ENCODE measurements around the gene PEAK1. TPM values are rescaled to one million over a fixed set of nuclear protein-coding genes. Genes with fewer than 3 reads are reported as not detected.

The PEAK1 gene
- total and polyA plus RNA-seq, 8 donors, result 58.3 to 86.9 (median 64.3) TPM

DNA sequence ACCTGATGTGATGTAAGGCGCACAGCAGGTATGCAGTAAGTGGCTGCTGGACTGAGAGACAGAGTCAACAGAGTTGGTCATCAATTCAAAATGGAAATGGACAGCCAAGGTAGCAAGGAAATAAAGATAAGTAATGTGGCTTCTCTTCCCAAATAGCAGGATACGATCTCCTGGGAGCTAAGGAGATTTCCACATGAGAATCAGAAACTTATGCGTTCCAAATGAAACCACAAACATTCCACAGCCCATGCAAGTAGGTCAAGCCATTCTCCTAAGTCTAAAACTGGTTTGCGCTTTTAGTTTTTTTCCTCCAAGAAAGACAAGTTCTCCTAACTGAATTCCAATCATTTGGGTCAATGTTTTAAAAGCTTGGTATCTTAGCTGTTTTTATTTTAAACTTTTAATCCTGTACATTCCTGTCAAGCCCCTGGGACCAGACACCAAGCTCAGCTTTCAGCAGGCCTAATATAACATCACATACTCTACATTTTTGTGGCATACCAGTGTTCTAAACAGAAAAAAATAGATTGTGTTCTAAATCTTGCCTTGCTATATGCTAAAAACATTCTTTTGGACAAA is 275.3 kb downstream of the PEAK1 start:
- no peak overlapping the region for H3K4me3 ChIP-seq
- intact Hi-C loops (cut with DNase I), result no loop called here
- DNase-seq (peak in 2 of 4 donors; percentile 7 to 19), ATAC-seq (peak; percentile 84)
- peaks cover 0 to 16% of the 10 kb centered on the region in 2 donors for H3K9me3 ChIP-seq
- H3K27ac ChIP-seq, result peak overlapping the region; percentile 2 to 39
- no peak for TF ChIP-seq CTCF (IDR thresholded peaks at IDR 0.05)
- H3K27me3 ChIP-seq, result no peaks in the 10 kb centered on the region
- peaks cover 0 to 4% of the 10 kb centered on the region in 2 donors for H3K36me3 ChIP-seq
- H3K4me1 ChIP-seq, result no peaks in the 10 kb centered on the region

- TF ChIP-seq CTCF (IDR thresholded peaks at IDR 0.05), result no peak
- ATAC-seq, result peak; percentile 18
- H3K27me3 ChIP-seq, result no peaks in the 10 kb centered on the region
Measured at GRCh38 chr15:77144026-77144425, 275.9 kb downstream of the PEAK1 start.

DNA sequence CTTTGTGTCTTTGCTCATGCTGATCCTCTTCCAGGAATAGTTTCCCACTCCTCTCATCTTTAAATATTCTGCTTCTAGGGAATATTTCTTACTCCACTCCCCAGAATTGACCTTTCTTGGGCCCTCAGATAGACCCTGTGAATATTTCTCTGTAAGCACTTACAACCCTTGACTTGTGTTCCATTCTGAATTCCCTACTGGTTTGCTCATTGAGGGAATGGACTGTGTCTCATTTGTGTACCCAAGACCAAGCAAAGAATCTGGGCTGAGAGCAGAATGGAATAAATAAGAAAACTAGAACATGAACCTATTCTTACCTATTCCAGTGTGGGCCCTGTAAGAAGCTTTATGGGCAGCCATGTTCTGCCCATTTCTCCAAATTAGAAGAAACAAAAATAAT is 276.3 kb downstream of the PEAK1 start:
- ATAC-seq (no peak), DNase-seq (no peak)
- H3K27me3 ChIP-seq, result no peaks in the 10 kb centered on the region
- TF ChIP-seq CTCF (IDR thresholded peaks at IDR 0.05), result no peak
- intact Hi-C loops (cut with DNase I), result no loop called here
- peaks cover 0 to 4% of the 10 kb centered on the region in 2 donors for H3K36me3 ChIP-seq
- peaks cover 0 to 16% of the 10 kb centered on the region in 2 donors for H3K9me3 ChIP-seq
- no peak overlapping the region for H3K4me3 ChIP-seq
- H3K27ac ChIP-seq, result peak overlapping the region; percentile 2 to 39
- H3K4me1 ChIP-seq, result no peaks in the 10 kb centered on the region

More at GRCh38 chr15:77144026-77144425, 275.9 kb downstream of the PEAK1 start:
- H3K9me3 ChIP-seq, result peaks cover 0 to 16% of the 10 kb centered on the region in 2 donors
- H3K4me1 ChIP-seq, result no peaks in the 10 kb centered on the region
- DNase-seq, result no peak
- no peak overlapping the region for H3K4me3 ChIP-seq
- H3K27ac ChIP-seq, result peak overlapping the region; percentile 2 to 39
- intact Hi-C loops (cut with DNase I), result no loop called here
- H3K36me3 ChIP-seq, result peaks cover 0 to 4% of the 10 kb centered on the region in 2 donors

GRCh38 chr15:77143191-77143590 is 276.7 kb downstream of the PEAK1 start:
- peaks cover 0 to 16% of the 10 kb centered on the region in 2 donors for H3K9me3 ChIP-seq
- no peaks in the 10 kb centered on the region for H3K27me3 ChIP-seq
- H3K4me3 ChIP-seq, result no peak overlapping the region
- DNase-seq (no peak), ATAC-seq (no peak)
- no peak for TF ChIP-seq CTCF (IDR thresholded peaks at IDR 0.05)
- H3K4me1 ChIP-seq, result no peaks in the 10 kb centered on the region
- peaks cover 0 to 4% of the 10 kb centered on the region in 2 donors for H3K36me3 ChIP-seq
- intact Hi-C loops (cut with DNase I), result no loop called here
- peak overlapping the region in 1 of 2 donors; percentile 2 for H3K27ac ChIP-seq

DNA sequence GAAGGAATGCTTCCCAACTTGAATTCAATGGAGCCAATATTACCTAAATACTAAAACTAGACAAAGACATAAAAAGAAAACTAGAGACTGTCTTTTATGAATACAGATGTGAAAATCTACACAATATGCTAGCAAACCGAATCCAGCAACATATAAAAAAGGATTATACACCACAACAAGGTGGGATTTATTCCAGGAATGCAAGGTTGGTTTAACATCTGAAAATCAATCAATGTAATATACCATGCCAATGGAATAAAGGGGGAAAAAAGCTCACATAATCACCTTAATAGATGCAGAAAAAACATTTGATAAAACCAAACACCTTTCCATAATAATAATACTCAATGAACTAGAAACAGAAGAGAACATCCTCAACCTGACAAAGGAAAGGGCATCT is 279.7 kb downstream of the PEAK1 start:
- H3K4me1 ChIP-seq, result no peaks in the 10 kb centered on the region
- H3K4me3 ChIP-seq, result no peak overlapping the region
- H3K9me3 ChIP-seq, result peaks cover 0 to 21% of the 10 kb centered on the region in 2 donors
- peaks cover 0 to 4% of the 10 kb centered on the region in 2 donors for H3K36me3 ChIP-seq
- DNase-seq (no peak), ATAC-seq (no peak)
- no peaks in the 10 kb centered on the region for H3K27me3 ChIP-seq
- H3K27ac ChIP-seq, result no peak overlapping the region
- intact Hi-C loops (cut with DNase I), result no loop called here
- no peak for TF ChIP-seq CTCF (IDR thresholded peaks at IDR 0.05)
